ENCODE data around the gene ZNF850.
A peak's percentile ranks its signal among the peaks of the same experiment; 100 is the strongest.

ZNF850 gene

DNA sequence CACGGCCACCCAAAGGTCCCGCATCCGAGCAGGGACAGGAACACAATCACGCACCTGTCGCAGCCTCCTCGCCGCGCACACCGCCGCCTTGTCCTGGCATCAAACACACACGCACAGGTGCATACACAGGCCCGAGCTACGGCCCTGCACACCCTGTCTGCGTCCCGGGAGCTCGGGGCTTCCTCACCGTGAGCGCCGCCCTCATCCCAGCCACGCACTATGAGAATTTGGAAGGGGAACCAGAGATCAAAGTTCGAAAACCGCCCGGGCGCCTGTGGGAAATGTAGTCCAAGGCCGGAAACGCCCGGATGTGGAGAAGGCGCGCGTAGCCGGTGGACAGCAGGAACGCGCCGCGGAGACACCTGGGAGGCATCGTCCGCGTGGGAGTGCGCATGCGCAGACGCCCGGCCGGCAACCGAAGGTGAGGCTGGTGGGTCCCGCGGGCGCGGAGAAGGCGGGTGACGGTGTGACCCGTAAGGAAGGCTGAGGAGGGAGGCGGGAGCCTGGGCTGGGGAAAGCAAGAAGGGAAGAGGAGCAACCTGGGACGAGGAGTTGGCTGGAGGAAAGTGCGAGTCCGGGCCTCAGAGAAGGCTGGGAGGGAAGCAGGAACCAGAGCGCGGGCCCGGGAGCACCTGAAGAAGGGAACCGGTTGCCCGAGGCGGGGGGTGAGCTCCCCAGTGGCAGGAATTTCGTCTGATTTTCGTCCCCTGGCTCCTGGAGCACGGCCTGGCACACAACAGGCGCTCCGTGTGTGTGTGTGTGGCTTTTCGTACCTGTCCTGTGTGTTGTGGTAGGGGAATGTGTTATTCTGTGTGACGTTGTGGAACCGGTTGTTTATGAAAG is 85.2 kb downstream of the ZNF850 start, which contains the start of gene ZNF567:
Gene ZNF567, plus strand, starts transcription at position 399 of the 843 bp plus-strand sequence. CDS start 7,256 bp downstream, outside the sequence.
- DNase-seq, result peak; percentile 94 to 96

DNA sequence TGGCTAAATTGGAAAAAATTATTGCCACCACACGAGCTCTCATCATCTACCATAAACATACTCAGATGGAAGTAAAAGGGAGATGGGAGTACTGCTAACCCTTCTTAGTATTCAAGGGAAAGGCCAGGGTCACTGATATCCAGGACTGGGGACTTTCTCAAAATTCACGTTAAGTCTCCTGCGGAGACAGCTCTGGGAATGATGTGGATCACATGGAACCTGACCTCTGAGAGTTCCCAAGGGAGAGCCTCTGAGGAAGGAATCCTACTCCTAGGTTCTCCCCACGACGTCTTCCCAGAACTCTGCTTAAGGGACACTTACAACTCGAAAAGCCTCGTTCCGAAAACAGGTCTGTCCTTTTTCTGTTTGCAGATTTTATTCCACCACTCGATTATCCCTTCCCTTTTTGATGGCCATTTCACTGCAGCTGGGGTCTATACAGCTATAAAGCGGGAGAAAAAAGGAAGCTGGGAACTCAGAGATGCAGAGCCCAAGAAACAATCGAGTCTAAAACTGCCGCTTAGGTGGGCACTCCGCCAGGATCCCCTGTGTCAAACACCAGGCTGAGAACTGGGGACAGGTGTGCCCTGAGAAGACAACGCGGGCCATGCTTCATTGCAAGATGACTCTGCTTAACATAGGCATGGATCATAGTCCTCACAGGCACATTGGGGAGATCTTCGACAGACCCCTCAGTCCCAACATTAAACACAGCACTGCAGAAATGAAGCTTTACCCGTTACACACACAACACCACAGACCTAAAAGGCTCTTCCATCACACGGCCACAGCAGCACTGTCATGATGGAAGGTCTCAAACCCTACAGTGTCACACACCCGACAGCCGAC is 86.0 kb downstream of the ZNF850 start:
- no peak for DNase-seq

DNA sequence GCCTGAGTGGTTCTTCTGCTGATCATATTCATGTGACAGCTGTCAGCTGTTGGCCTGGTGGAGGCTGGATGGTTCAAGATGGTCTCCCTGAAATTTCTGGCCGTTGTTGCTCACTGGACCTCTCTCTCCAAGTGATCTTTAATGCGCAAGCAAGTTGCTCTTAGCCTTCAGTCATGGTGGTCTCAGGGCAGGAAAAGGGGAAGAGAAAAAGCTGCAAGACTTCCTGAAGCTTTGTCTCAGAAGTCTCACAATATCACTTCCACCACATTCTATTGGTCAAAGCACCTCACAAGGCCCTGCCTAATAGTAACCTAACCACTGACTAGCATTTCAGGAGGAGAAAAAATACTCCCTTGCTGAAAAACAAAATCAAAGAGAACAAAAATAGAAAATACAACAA is 86.8 kb downstream of the ZNF850 start:
- DNase-seq, result no peak

GRCh38 chr19:36679455-36679854 is 93.2 kb downstream of the ZNF850 start:
- DNase-seq, result no peak

DNA sequence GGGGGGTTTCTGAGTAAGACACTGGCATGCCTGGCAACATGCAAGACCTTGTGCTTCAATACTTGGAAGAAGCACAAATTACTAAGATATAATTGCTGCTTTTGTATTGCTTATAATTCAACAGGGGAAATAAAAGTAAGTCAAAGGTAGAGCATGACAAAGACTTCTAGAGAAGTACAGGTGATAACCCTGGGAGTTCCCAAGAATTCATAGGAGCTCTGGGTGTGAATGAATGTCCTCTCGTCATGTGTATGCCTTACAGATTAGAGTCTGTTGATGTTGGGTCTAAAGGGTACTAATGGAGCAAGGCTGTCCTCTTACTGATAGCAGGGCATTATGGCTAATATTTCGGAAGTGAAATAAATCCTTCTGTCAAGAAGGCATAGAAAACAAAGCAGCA is 98.4 kb downstream of the ZNF850 start:
- no peak for DNase-seq

GRCh38 chr19:36672368-36672767 is 100.2 kb downstream of the ZNF850 start:
- no peak for DNase-seq

GRCh38 chr19:36668646-36669045 is 104.0 kb downstream of the ZNF850 start:
- DNase-seq, result no peak

DNA sequence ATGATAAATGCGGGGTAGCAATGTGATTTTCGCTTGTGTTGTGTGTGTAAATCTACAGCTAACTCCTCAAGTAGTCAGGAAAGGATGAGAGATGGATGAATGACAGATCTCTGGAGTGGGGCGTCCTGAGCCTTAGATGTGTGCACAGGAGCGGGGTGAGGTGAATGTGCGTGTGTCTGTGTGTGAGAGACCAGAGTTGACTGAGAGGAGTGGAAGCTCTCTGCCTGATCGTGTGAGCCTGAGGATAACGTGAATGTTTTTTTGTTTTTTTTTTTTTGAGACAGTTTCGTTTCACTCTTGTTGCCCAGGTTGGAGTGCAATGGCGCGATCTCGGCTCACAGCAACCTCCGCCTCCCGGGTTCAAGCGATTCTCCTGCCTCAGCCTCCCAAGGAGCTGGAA is 106.8 kb downstream of the ZNF850 start:
- DNase-seq, result no peak

All from AML-193 (cell line).